Testis (tissue), 2 donors: ENCODE results near the gene SORL1-AS1.

ENCODE experiments used
- POLR2A ChIP-seq: fragments of 450-650 bp; IDR thresholded peaks from one replicate; pipeline ENCODE4 v1.6.1; 2017; ENCODE audit warnings: antibody characterized with exemption, mild to moderate bottlenecking, moderate library complexity
- TF ChIP-seq, protein P1 (sequence below), 3 experiments: fragments of 450-650 bp in 2 of 3; fragments of 200-600 bp in 1 of 3; sonication (generic) in 1 of 3; IDR thresholded peaks; one replicate each; pipeline ENCODE4 v1.5.1; 2016 to 2019; ENCODE audit warnings: antibody characterized with exemption in 3 of 3, mild to moderate bottlenecking in 2 of 3, moderate library complexity in 1 of 3

GRCh38 chr11:121488641-121489040 is 35.9 kb upstream of the SORL1-AS1 start:
- TF ChIP-seq, protein P1, sequence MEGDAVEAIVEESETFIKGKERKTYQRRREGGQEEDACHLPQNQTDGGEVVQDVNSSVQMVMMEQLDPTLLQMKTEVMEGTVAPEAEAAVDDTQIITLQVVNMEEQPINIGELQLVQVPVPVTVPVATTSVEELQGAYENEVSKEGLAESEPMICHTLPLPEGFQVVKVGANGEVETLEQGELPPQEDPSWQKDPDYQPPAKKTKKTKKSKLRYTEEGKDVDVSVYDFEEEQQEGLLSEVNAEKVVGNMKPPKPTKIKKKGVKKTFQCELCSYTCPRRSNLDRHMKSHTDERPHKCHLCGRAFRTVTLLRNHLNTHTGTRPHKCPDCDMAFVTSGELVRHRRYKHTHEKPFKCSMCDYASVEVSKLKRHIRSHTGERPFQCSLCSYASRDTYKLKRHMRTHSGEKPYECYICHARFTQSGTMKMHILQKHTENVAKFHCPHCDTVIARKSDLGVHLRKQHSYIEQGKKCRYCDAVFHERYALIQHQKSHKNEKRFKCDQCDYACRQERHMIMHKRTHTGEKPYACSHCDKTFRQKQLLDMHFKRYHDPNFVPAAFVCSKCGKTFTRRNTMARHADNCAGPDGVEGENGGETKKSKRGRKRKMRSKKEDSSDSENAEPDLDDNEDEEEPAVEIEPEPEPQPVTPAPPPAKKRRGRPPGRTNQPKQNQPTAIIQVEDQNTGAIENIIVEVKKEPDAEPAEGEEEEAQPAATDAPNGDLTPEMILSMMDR (IDR thresholded peaks at IDR 0.05): no peak
- TF ChIP-seq POLR2A: no peak
